Peyer's patch (tissue), 4 donors: ENCODE data around the gene FLOT1.

ENCODE experiments used
- POLR2A ChIP-seq, 2 donors: fragments of 450-650 bp; IDR thresholded peaks; one replicate each; pipeline ENCODE4 v1.5.1; 2017; ENCODE audit warnings: antibody characterized with exemption in 2 of 2, mild to moderate bottlenecking in 2 of 2, moderate library complexity in 2 of 2
- TF ChIP-seq, protein P1 (sequence below), 6 experiments: fragments of 450-650 bp in 4 of 6; fragments of 200-600 bp in 2 of 6; sonication (generic) in 1 of 6; IDR thresholded peaks; one replicate each; pipeline ENCODE4 v1.5.1; 2017 to 2019; ENCODE audit warnings: antibody characterized with exemption in 6 of 6, mild to moderate bottlenecking in 3 of 6, moderate library complexity in 1 of 6

GRCh38 chr6:30778001-30778635, 35.6 kb upstream of the FLOT1 start:
- TF ChIP-seq, protein P1, sequence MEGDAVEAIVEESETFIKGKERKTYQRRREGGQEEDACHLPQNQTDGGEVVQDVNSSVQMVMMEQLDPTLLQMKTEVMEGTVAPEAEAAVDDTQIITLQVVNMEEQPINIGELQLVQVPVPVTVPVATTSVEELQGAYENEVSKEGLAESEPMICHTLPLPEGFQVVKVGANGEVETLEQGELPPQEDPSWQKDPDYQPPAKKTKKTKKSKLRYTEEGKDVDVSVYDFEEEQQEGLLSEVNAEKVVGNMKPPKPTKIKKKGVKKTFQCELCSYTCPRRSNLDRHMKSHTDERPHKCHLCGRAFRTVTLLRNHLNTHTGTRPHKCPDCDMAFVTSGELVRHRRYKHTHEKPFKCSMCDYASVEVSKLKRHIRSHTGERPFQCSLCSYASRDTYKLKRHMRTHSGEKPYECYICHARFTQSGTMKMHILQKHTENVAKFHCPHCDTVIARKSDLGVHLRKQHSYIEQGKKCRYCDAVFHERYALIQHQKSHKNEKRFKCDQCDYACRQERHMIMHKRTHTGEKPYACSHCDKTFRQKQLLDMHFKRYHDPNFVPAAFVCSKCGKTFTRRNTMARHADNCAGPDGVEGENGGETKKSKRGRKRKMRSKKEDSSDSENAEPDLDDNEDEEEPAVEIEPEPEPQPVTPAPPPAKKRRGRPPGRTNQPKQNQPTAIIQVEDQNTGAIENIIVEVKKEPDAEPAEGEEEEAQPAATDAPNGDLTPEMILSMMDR (IDR thresholded peaks at IDR 0.05) = no peak
- TF ChIP-seq POLR2A (IDR thresholded peaks at IDR 0.05) = no peak
